Peyer's patch (tissue), 4 donors: ENCODE results near the gene ARHGAP15.

Experiments used
- CTCF ChIP-seq, 6 experiments: fragments of 450-650 bp in 4 of 6; fragments of 200-600 bp in 2 of 6; sonication (generic) in 1 of 6; IDR thresholded peaks; one replicate each; pipeline ENCODE4 v1.5.1; 2017 to 2019; ENCODE audit warnings: antibody characterized with exemption in 6 of 6, mild to moderate bottlenecking in 3 of 6, moderate library complexity in 1 of 6
- POLR2A ChIP-seq, 2 donors: fragments of 450-650 bp; IDR thresholded peaks; one replicate each; pipeline ENCODE4 v1.5.1; 2017; ENCODE audit warnings: antibody characterized with exemption in 2 of 2, mild to moderate bottlenecking in 2 of 2, moderate library complexity in 2 of 2

- TF ChIP-seq CTCF (IDR thresholded peaks at IDR 0.05) (no peak), POLR2A (IDR thresholded peaks at IDR 0.05) (no peak)
These were observed 291.1 kb downstream of the ARHGAP15 start for GRCh38 chr2:143420313-143420712.
